SK-N-SH (cell line): ENCODE data around the gene SRGAP3. TPM values are rescaled to one million over a fixed set of nuclear protein-coding genes. Genes with fewer than 3 reads are reported as not detected.

ENCODE experiments used
- CTCF ChIA-PET: fragments of 300-600, 350-600 bp; formaldehyde crosslinking; extraction: SDS; loops from one replicate; lab custom pipeline; 2021; lab: Yijun Ruan, JAX
- POLR2A ChIA-PET: fragments of 350-600 bp; sonication (Branson Sonifier 250); formaldehyde crosslinking; extraction: SDS; loops from one replicate; lab custom pipeline; 2020; ENCODE audit warnings: antibody characterized with exemption, inconsistent platforms; lab: Yijun Ruan, JAX
- DNase-seq: peaks from one replicate; pipeline ENCODE4 v3.0.0; 2012
- H2AFZ ChIP-seq: fragments of 200-600 bp; sonication (generic); 2 replicates; pipeline ENCODE4 v1.8.1; 2016; ENCODE audit warnings: antibody characterized with exemption, mild to moderate bottlenecking, low read depth
- H3F3A ChIP-seq: fragments of 200-600 bp; sonication (generic); replicated peaks from 2 replicates; pipeline ENCODE3; 2016; ENCODE audit warnings: antibody characterized with exemption, mild to moderate bottlenecking; ENCODE audit not compliant: insufficient read depth
- H3K27ac ChIP-seq, 2 experiments: fragments of 200-500 bp in 1 of 2; fragments of 200-600 bp in 1 of 2; sonication (Bioruptor generic) in 1 of 2; sonication (generic), shearing (Covaris generic) in 1 of 2; 2 replicates each; pipeline versions ENCODE4 v1.5.1 to v1.6.1; 2014 to 2016; ENCODE audit warnings: low read depth in 2 of 2, inconsistent platforms in 1 of 2, low read length in 1 of 2, mild to moderate bottlenecking in 1 of 2, mixed read lengths in 1 of 2
- H3K27me3 ChIP-seq: fragments of 200-600 bp; sonication (generic), shearing (Covaris generic); 2 replicates; pipeline ENCODE4 v1.6.1; 2016; ENCODE audit warnings: mixed run types; ENCODE audit not compliant: insufficient read depth
- H3K36me3 ChIP-seq, 2 experiments: fragments of 200-500 bp in 1 of 2; fragments of 200-600 bp in 1 of 2; sonication (Bioruptor generic) in 1 of 2; sonication (generic) in 1 of 2; replicated peaks in 1 of 2; 2 replicates each; pipeline versions ENCODE3 to v1.5.1; 2014 to 2016; ENCODE audit warnings: low read length in 1 of 2, mild to moderate bottlenecking in 1 of 2; ENCODE audit not compliant: insufficient read depth in 2 of 2, control insufficient read depth in 1 of 2
- H3K4me1 ChIP-seq, 2 experiments: fragments of 200-500 bp in 1 of 2; fragments of 200-600 bp in 1 of 2; sonication (Bioruptor generic) in 1 of 2; sonication (generic), shearing (Covaris generic) in 1 of 2; 2 replicates each; pipeline versions ENCODE4 v1.5.1 to v1.6.1; 2014 to 2016; ENCODE audit warnings: low read depth in 1 of 2, low read length in 1 of 2, mixed run types in 1 of 2; ENCODE audit not compliant: insufficient read depth in 2 of 2, control insufficient read depth in 1 of 2
- H3K4me2 ChIP-seq: fragments of 200-600 bp; sonication (generic), shearing (Covaris generic); 2 replicates; pipeline ENCODE4 v1.6.1; 2017; ENCODE audit warnings: mixed run types
- H3K4me3 ChIP-seq, 2 experiments: fragments of 200-500 bp in 1 of 2; fragments of 200-600 bp in 1 of 2; sonication (Bioruptor generic) in 1 of 2; sonication (generic), shearing (Covaris generic) in 1 of 2; 2 replicates each; pipeline versions ENCODE4 v1.5.1 to v1.8.1; 2014 to 2016; ENCODE audit warnings: low read depth in 2 of 2, inconsistent platforms in 1 of 2, low read length in 1 of 2, mild to moderate bottlenecking in 1 of 2, mixed read lengths in 1 of 2, moderate library complexity in 1 of 2
- H3K79me2 ChIP-seq: fragments of 200-600 bp; sonication (generic); 2 replicates; pipeline ENCODE4 v1.8.1; 2017; ENCODE audit warnings: mild to moderate bottlenecking; ENCODE audit not compliant: insufficient read depth
- H3K9ac ChIP-seq: fragments of 200-600 bp; sonication (generic); 2 replicates; pipeline ENCODE4 v1.6.1; 2017; ENCODE audit warnings: mixed run types
- H3K9me2 ChIP-seq: fragments of 200-600 bp; sonication (generic); 2 replicates; pipeline ENCODE4 v1.6.1; 2017; ENCODE audit warnings: mixed run types
- H3K9me3 ChIP-seq: fragments of 200-600 bp; sonication (generic); 2 replicates; pipeline ENCODE4 v1.6.1; 2017; ENCODE audit warnings: mixed run types, mild to moderate bottlenecking, moderate library complexity
- H4K20me1 ChIP-seq: fragments of 200-600 bp; sonication (generic); 2 replicates; pipeline ENCODE4 v1.6.1; 2017; ENCODE audit warnings: mild to moderate bottlenecking, mixed run types; ENCODE audit not compliant: insufficient read depth
- CHD2 ChIP-seq: fragments of 150-350 bp; IDR thresholded peaks from 2 replicates; pipeline ENCODE4 v1.6.1; 2018; ENCODE audit warnings: low read length; ENCODE audit not compliant: partially characterized antibody
- CTCF ChIP-seq: fragments of 200-600 bp; sonication (generic); IDR thresholded peaks from 2 replicates; pipeline ENCODE4 v1.6.1; 2017; ENCODE audit warnings: antibody characterized with exemption, mild to moderate bottlenecking, moderate library complexity
- EP300 ChIP-seq, 2 experiments: IDR thresholded peaks; 2 replicates each; pipeline versions ENCODE4 v1.4.0 to v1.6.1; 2012; ENCODE audit warnings: borderline replicate concordance in 1 of 2, low read depth in 1 of 2, low read length in 1 of 2
- EZH2phosphoT487 ChIP-seq: fragments of 200-600 bp; sonication (generic); IDR thresholded peaks from 2 replicates; pipeline ENCODE4 v1.6.1; 2017; ENCODE audit warnings: low read depth, mixed run types, mild to moderate bottlenecking, antibody characterized with exemption, moderate library complexity, borderline replicate concordance
- FOSL2 ChIP-seq: IDR thresholded peaks from 2 replicates; pipeline ENCODE4 v1.4.0; 2012; ENCODE audit warnings: low read depth, mild to moderate bottlenecking, moderate library complexity, borderline replicate concordance
- FOXM1 ChIP-seq: IDR thresholded peaks from 2 replicates; pipeline ENCODE4 v1.4.0; 2012; ENCODE audit warnings: low read depth, mild to moderate bottlenecking
- IRF3 ChIP-seq: fragments of 150-350 bp; IDR thresholded peaks from 2 replicates; pipeline ENCODE4 v1.6.1; 2016; ENCODE audit warnings: mild to moderate bottlenecking, low read depth, low read length
- MAX ChIP-seq: IDR thresholded peaks from 2 replicates; pipeline ENCODE4 v1.4.0; 2012; ENCODE audit warnings: low read depth
- MEF2A ChIP-seq: IDR thresholded peaks from 2 replicates; pipeline ENCODE4 v1.4.0; 2012; ENCODE audit warnings: low read depth, borderline replicate concordance
- MXI1 ChIP-seq: IDR thresholded peaks from 2 replicates; pipeline ENCODE4 v1.6.1; 2012; ENCODE audit warnings: mild to moderate bottlenecking, low read depth, low read length, improper control_type of control experiment
- POLR2AphosphoS5 ChIP-seq: IDR thresholded peaks from 2 replicates; pipeline ENCODE4 v1.6.1; 2012; ENCODE audit warnings: low read depth, low read length
- RFX5 ChIP-seq: IDR thresholded peaks from 2 replicates; pipeline ENCODE4 v1.6.1; 2012; ENCODE audit warnings: mild to moderate bottlenecking, improper control_type of control experiment, low read length
- RXRA ChIP-seq: IDR thresholded peaks from 2 replicates; pipeline ENCODE4 v1.4.0; 2012; ENCODE audit warnings: low read depth, mild to moderate bottlenecking, borderline replicate concordance
- SMC3 ChIP-seq: IDR thresholded peaks from 2 replicates; pipeline ENCODE4 v1.6.1; 2012; ENCODE audit warnings: low read depth, low read length, improper control_type of control experiment
- TAF1 ChIP-seq: IDR thresholded peaks from 2 replicates; pipeline ENCODE4 v1.6.1; 2012; ENCODE audit warnings: low read depth, mild to moderate bottlenecking, low read length, moderate library complexity, borderline replicate concordance
- TEAD4 ChIP-seq: IDR thresholded peaks from 2 replicates; pipeline ENCODE4 v1.4.0; 2012; ENCODE audit warnings: mild to moderate bottlenecking, borderline replicate concordance; ENCODE audit not compliant: insufficient read depth
- USF1 ChIP-seq: IDR thresholded peaks from 2 replicates; pipeline ENCODE4 v1.4.0; 2012; ENCODE audit warnings: low read depth, borderline replicate concordance
- WGBS: methylation state at CpG from one replicate; pipeline ENCODE4 v1.1.6; 2017; ENCODE audit warnings: low lambda C conversion rate; 5-methylcytosine and 5-hydroxymethylcytosine counted together
- polyA plus RNA-seq, 3 experiments: library from polyadenylated mRNA; depleted of rRNA; stranded (reverse); fragments of >200 nt; gene quantifications; 2 replicates each; pipeline ENCODE4 v1.2.3, GENCODE V29; 2012

Gene SRGAP3
- polyA plus RNA-seq, 1 of the 3 experiments (the other 2 are of a cell fraction): 2.8 TPM

- 30% methylated on average over 2 of the region's 2 CpGs for WGBS
- H3F3A ChIP-seq: no peaks in the 10 kb centered on the region
- H3K4me2 ChIP-seq: no peak overlapping the region
- H3K27ac ChIP-seq: no peak overlapping the region
- no peaks in the 10 kb centered on the region for H3K79me2 ChIP-seq
- H4K20me1 ChIP-seq: no peaks in the 10 kb centered on the region
- no peak overlapping the region for H3K4me3 ChIP-seq
- no peaks in the 10 kb centered on the region for H3K9me3 ChIP-seq
- no peak overlapping the region for H2AFZ ChIP-seq
- no peak for DNase-seq
- no peaks in the 10 kb centered on the region; a peak in 1 of 4 replicates for H3K4me1 ChIP-seq
- H3K36me3 ChIP-seq: no peaks in the 10 kb centered on the region
- ChIA-PET CTCF (interaction anchor here (0.9 to 4.1 kb wide), 2 partner anchors 19 to 60 kb away, joined by 4 to 16 read pairs; no protein-coding TSS in a partner anchor), POLR2A (no interaction called here)
- no peaks in the 10 kb centered on the region for H3K27me3 ChIP-seq
- TF ChIP-seq MAX: no peak
- TF ChIP-seq TAF1: no peak
- TF ChIP-seq EZH2phosphoT487: no peak
- no peaks in the 10 kb centered on the region for H3K9me2 ChIP-seq
- no peak overlapping the region for H3K9ac ChIP-seq
Observed at GRCh38 chr3:9007928-9008327, 241.5 kb downstream of the SRGAP3 start.

- Histone ChIP-seq H2AFZ (no peak overlapping the region), H3K9me3 (no peaks in the 10 kb centered on the region), H3F3A (no peaks in the 10 kb centered on the region), H3K27ac (no peak overlapping the region), H3K4me1 (no peaks in the 10 kb centered on the region; a peak in 1 of 4 replicates), H3K4me3 (no peak overlapping the region), H4K20me1 (no peaks in the 10 kb centered on the region), H3K9me2 (no peaks in the 10 kb centered on the region), H3K79me2 (no peaks in the 10 kb centered on the region), H3K9ac (no peak overlapping the region), H3K4me2 (no peak overlapping the region), H3K36me3 (no peaks in the 10 kb centered on the region), H3K27me3 (no peaks in the 10 kb centered on the region)
- TF ChIP-seq IRF3 (no peak), CHD2 (no peak), USF1 (no peak), POLR2AphosphoS5 (no peak), FOXM1 (no peak), TEAD4 (no peak), CTCF (no peak), RXRA (no peak), FOSL2 (no peak), TAF1 (no peak), MXI1 (no peak), RFX5 (no peak), SMC3 (no peak), EP300 (IDR thresholded peaks at IDR 0.05; ENCODE audit: borderline replicate concordance in 1 of 2, low read depth in 1 of 2, low read length in 1 of 2) (no peak), MEF2A (no peak)
- ChIA-PET POLR2A (no interaction called here), CTCF (interaction anchor here (4.1 kb wide), 1 partner anchor 19 kb away, joined by 16 read pairs; no protein-coding TSS in a partner anchor)
- 41% methylated on average over 2 of the region's 2 CpGs for WGBS
- DNase-seq: no peak
Observed at GRCh38 chr3:9007213-9007612, 242.2 kb downstream of the SRGAP3 start.
